Endometrial microvascular endothelial cells (primary cell): ENCODE data around the gene LYZL4. TPM values are rescaled to one million over a fixed set of nuclear protein-coding genes. Genes with fewer than 3 reads are reported as not detected.

Source experiments
- in situ Hi-C: cut with HindIII; loops from 2 replicates; pipeline ENCODE4 v1.10.0; 2017; ENCODE audit warnings: low sequenced_read_pairs, low pct_unique_long_range_greater_than_20kb; ENCODE audit errors: inconsistent ontology term
- total RNA-seq: library from RNA; depleted of rRNA; stranded (reverse); fragments of >200 nt; gene quantifications from one replicate; pipeline ENCODE4 v1.2.3, GENCODE V29; 2015; ENCODE audit errors: inconsistent ontology term

LYZL4 gene, protein sequence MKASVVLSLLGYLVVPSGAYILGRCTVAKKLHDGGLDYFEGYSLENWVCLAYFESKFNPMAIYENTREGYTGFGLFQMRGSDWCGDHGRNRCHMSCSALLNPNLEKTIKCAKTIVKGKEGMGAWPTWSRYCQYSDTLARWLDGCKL
- total RNA-seq: not detected

GRCh38 chr3:42410370-42411131 is at the start of gene LYZL4:
LYZL4 (minus strand) TSS chr3:42410610; CDS start chr3:42407251, 3,359 bp downstream.
- in situ Hi-C loops: no loop called here

GRCh38 chr3:42459151-42459550 is 48.7 kb upstream of the LYZL4 start:
- in situ Hi-C loops: no loop called here

GRCh38 chr3:42456211-42456610 is 45.8 kb upstream of the LYZL4 start:
- in situ Hi-C loops: no loop called here

GRCh38 chr3:42451546-42452230 is 41.3 kb upstream of the LYZL4 start:
- in situ Hi-C loops: no loop called here

GRCh38 chr3:42451116-42451515 is 40.7 kb upstream of the LYZL4 start:
- in situ Hi-C loops: no loop called here

GRCh38 chr3:42450567-42450966 is 40.2 kb upstream of the LYZL4 start:
- in situ Hi-C loops: no loop called here

DNA sequence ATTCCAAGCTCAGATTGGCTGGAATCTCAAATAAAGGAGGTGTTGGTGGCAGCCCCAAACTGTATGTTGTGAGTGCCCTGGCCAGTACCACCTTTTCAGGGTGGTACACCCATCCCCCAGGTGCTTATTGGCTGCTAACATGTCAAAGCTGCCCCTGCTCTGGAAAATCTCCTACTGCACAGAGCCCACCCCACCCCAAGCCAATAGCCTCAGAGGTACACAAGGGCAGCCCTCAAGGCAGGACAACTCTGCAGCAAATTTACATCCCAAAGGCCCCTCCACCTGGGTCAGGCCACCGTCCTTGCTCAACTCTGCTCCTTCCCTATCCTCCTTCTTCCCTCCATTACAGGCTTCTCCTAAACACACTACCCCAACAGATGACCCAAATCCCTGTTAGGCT is 37.1 kb upstream of the LYZL4 start:
- in situ Hi-C loops: no loop called here

- in situ Hi-C loops: no loop called here
Measured at GRCh38 chr3:42446111-42447050, 36.0 kb upstream of the LYZL4 start.

- in situ Hi-C loops: no loop called here
Measured at GRCh38 chr3:42443819-42444436, 33.5 kb upstream of the LYZL4 start.

DNA sequence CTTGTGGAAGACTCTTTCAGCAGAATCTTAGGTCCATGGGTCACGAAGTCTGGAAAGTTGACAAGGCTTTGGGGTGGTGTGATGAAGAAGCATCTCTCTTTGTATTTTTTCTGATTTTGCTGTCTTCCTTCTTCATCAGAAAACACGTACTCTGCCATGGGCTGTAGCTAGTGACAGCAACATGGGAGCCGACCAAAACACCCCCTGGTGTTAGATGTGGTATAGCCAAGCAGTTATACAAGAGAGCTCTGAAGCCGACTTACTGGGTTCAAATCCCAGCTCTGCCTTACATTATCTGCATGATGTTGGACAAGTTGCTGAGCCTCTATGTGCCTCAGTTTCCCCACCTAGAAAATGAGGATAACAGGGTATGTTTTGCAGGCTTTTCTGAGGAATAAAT is 32.9 kb upstream of the LYZL4 start:
- in situ Hi-C loops: no loop called here

- in situ Hi-C loops: no loop called here
Measured at GRCh38 chr3:42442640-42443039, 32.2 kb upstream of the LYZL4 start.

GRCh38 chr3:42441791-42442190 is 31.4 kb upstream of the LYZL4 start:
- in situ Hi-C loops: no loop called here

- in situ Hi-C loops: no loop called here
Measured at GRCh38 chr3:42440924-42441323, 30.5 kb upstream of the LYZL4 start.

- in situ Hi-C loops: no loop called here
Measured at GRCh38 chr3:42439261-42440115, 29.1 kb upstream of the LYZL4 start.

DNA sequence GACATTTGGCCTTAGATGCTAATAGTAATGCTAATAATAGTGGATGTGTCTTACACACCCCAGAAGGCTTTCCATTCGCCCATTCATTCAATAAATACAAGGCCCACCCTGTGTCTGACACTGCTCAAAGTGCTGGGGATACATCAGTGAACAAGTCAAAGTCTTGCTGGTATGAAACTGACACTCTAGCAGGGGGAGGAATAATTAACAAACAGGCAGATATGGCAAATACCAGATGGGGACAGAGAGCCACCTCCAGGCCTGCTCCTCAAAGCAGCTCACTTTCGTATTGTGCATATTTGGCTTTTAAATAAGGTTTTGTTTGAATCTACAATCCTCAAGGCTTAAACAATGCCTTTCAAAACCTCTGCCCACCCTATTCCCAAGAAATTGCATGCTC is 28.3 kb upstream of the LYZL4 start:
- in situ Hi-C loops: no loop called here

- in situ Hi-C loops: no loop called here
Measured at GRCh38 chr3:42438193-42438592, 27.8 kb upstream of the LYZL4 start.

DNA sequence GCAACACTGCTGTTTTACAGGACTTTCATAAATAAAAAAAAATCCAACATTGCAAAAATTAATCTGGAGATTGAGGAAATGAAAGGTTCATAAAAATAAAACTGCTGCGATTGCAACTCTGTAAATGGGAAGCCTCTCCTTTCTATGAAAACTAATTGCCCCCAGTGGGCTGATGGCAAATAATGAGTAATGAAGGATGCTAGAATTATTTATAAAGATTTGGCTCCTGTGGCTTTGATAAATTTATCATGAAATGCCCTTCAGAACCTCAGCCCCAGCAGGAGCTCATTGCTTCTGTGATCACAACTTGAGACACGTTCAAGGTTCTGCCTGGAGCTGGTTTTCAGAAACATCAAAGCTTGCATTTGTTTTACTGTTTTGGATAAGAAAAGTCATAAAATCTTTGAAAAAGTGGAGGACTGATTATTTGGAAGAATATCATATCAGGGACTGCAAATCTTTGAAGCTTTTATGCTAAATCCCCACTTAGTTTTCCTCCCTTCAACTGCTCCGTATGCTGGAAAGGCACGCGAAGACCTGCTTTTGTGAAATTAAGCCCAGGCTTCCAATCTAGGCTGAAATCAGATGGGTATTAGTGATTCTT is 24.5 kb upstream of the LYZL4 start:
- in situ Hi-C loops: no loop called here
